Right renal cortex interstitium (tissue), 3 donors: ENCODE results near the gene TXNDC5. TPM values are rescaled to one million over a fixed set of nuclear protein-coding genes. Genes with fewer than 3 reads are reported as not detected.

ENCODE experiments used
- DNase-seq, 3 donors: peaks; one replicate each; pipeline ENCODE4 v3.0.0-alpha.2; 2013; ENCODE audit warnings: low read depth in 3 of 3, low spot score in 2 of 3
- polyA plus RNA-seq, 3 donors: library from polyadenylated mRNA; unstranded; fragments of 120-200 nt; gene quantifications; one replicate each; pipeline ENCODE4 v1.2.1, GENCODE V29; 2013; ENCODE audit not compliant: insufficient read length in 3 of 3

Gene TXNDC5
- polyA plus RNA-seq, 3 donors: 91.6 to 102 (median 91.9) TPM

DNA sequence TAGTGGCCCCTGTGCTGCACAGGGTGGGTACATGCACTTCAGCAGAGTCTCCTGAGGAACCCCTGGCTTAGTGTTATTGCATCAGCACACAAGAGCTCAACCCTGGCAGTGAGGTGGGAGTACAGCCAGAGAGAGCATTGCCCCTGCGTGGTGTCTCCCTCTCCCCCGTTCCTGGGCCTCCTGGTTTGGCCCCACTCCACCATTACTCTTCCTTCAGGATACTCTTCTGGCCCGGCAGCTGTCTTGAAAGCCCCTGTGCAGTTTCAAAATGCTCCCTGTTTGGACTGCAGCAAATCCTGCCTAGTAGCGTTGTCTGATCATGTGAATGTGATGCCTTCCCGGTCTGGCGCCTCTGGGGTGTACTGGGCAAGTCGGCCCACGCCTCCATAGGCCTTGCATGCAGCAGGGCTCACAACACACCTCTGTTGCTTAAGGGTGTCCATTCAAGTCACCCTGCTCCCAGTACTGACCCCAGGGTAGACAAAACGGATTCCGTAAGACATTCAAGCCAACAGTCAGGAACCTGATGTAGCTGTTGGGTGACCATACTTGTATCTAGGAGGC lies 32.1 kb downstream of the TXNDC5 start:
- DNase-seq: no peak

- DNase-seq: no peak
These were observed 41.7 kb downstream of the TXNDC5 start for GRCh38 chr6:7868926-7869325.

- peak in 2 of 3 donors; percentile 17 to 27 for DNase-seq
These were observed 44.1 kb downstream of the TXNDC5 start for GRCh38 chr6:7866526-7866925.

GRCh38 chr6:7865781-7866180 lies 44.8 kb downstream of the TXNDC5 start:
- no peak for DNase-seq

- DNase-seq: no peak
These were observed 51.0 kb downstream of the TXNDC5 start for GRCh38 chr6:7859591-7859990.

DNA sequence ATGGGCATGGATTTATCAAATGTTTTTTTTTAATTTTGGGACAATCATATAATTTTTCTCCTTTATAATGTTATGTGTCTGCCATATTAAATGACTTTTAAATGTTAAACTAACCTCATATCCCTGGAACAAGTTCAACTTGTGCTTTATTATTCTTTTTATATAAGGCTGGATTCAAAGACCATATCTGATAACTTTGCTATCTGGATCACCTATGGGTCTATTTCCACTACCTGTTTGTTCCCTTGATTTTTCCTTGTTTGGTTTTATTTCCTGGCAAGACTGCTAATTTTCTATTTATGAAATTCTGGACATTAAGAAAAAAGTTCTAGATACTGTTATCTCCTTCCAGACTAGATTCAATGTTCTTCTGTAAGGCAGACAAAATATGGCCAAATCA lies 58.8 kb downstream of the TXNDC5 start:
- no peak for DNase-seq

GRCh38 chr6:7848229-7848628 lies 62.4 kb downstream of the TXNDC5 start:
- DNase-seq: no peak

- no peak for DNase-seq
These were observed 63.4 kb downstream of the TXNDC5 start for GRCh38 chr6:7846966-7847818.

- DNase-seq: no peak
These were observed 68.7 kb downstream of the TXNDC5 start for GRCh38 chr6:7841781-7842468.

DNA sequence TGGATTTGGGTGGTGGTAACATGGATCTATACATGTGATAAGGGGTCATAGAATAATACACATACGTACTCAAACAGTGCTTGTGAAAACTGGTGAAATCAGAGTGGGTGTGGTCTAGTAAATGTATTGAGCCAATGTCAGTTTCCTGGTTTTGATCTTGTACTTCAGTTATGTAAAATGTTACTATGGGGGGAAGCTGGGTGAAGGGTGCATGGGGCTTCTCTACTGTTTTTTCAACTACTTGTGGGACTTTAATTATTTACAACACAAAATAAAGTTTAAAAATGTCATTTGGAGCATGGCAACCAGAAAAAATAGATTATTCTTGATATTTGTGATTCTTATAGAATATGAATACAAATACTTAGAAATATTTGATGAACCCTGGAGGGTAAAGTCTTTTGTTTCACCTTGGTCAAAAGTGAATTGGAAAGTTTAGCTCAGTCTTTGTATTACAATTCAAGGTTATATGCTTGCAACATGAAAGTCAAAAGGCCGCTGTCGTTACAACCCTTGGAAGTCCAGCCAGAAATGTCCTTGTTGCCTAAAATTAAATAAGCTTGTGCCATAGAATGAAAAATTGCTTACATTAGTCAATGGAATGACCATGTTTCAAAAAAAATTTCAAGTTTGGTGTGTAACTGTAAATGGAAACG lies 74.1 kb downstream of the TXNDC5 start:
- no peak for DNase-seq

- DNase-seq: peak in 1 of 3 donors; percentile 10
These were observed 76.9 kb downstream of the TXNDC5 start for GRCh38 chr6:7833751-7834070.

- DNase-seq: no peak
These were observed 77.5 kb downstream of the TXNDC5 start for GRCh38 chr6:7832904-7833750.

Other genes with a start within 250 kb of the TXNDC5 start
- gene BMP6, start 184.7 kb downstream of the TXNDC5 start, polyA plus RNA-seq: 1 to 10 TPM; 7.0 to 7.9 (median 7.5) TPM
- gene BLOC1S5, start 153.6 kb upstream of the TXNDC5 start, polyA plus RNA-seq: 10 to 100 TPM; 33.4 to 37.3 (median 35.3) TPM
- 10 to 100 TPM; 63.2 to 68.2 (median 64.8) TPM for gene EEF1E1, start 191.8 kb upstream of the TXNDC5 start, polyA plus RNA-seq